ENCODE measurements around the gene CRB2. TPM values are rescaled to one million over a fixed set of nuclear protein-coding genes. Genes with fewer than 3 reads are reported as not detected.

CRB2 gene
- total RNA-seq, 4 donors from 2014 or later, result 0.06 to 0.13 TPM; not detected in 2

DNA sequence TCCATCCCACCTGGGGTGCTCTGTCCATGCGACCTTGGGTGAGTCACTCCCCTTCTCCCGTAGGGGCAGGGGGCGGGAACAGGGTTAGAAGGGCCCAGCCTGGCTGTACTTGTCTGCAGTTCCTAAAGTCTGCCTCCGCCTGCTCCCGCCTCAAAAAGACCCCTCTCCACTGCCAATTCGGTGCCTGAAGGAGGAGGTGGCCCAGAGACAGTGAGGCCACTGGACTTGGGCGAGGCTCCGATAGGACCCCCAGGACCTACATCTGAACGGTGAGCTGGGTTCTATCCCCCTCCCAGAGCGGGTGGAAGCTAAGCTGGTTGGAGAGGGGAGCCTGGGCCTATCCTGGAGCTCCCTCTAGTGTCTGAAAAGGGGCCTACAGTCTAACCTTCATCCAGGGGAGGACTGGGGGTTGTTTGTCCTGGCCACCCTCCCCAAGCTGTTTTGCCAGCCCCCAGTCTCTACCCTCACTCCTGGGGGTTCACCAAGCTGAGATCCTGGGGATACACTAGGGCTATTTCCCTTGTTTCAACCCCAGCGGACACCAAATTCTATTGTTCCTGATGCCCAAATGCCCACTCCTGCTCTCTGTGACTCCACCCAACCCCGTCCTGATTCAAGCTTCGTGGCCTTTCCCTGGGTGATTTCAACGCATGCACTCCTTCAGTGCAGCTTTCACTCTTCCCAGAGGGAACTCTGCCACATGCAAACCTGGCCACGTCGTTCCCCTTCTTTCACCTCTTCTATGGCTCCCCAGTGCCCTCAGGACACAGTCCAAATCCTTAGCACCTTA, 6.1 kb upstream of the CRB2 start:
- TF ChIP-seq POLR2A (IDR thresholded peaks at IDR 0.05; ENCODE audit: low read depth) (no peak), EP300 (IDR thresholded peaks at IDR 0.05) (no peak), POLR2AphosphoS5 (IDR thresholded peaks at IDR 0.05) (no peak)
- TF ChIP-seq, protein P1, sequence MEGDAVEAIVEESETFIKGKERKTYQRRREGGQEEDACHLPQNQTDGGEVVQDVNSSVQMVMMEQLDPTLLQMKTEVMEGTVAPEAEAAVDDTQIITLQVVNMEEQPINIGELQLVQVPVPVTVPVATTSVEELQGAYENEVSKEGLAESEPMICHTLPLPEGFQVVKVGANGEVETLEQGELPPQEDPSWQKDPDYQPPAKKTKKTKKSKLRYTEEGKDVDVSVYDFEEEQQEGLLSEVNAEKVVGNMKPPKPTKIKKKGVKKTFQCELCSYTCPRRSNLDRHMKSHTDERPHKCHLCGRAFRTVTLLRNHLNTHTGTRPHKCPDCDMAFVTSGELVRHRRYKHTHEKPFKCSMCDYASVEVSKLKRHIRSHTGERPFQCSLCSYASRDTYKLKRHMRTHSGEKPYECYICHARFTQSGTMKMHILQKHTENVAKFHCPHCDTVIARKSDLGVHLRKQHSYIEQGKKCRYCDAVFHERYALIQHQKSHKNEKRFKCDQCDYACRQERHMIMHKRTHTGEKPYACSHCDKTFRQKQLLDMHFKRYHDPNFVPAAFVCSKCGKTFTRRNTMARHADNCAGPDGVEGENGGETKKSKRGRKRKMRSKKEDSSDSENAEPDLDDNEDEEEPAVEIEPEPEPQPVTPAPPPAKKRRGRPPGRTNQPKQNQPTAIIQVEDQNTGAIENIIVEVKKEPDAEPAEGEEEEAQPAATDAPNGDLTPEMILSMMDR (IDR thresholded peaks at IDR 0.05), result peak; percentile 85 to 99 (median 91)

DNA sequence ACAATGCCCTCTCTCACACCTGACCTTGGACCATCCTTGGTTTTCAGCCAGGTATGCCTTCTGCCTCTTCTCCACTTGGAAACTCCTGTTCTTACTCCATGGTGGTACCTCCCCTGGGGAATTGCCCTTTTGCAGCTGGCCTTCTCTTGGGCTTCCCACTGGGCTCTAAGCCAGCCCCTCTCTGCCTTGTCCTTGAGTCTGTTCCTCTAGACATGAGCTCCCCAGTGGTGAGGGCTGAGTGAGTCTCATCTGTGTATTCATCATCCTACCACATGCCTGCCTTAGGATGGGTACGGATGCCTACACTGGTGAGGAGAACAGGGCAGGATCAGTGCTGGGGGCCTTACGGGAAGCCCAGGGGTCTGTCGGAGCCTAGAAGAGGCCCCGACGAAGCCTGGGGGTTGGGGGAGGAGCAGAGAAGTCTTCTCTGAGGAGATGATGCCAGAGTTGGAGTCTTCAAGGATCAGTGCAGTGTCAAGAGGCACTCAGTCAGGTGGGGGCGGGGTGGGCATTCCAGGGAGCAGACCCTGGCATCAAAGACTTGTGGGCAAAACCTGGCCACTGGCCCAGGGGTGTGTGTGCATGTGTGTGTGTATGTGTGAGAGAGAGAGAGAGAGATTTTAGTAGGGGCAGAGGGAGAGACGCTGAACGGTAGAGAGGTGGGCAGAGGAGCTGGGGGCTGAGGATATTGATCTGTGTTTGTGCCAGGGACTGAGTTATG, 5.2 kb upstream of the CRB2 start:
- 79% methylated on average over 8 of the region's 8 CpGs for WGBS
- Histone ChIP-seq H3K4me3 (no peak overlapping the region), H3K36me3 (no peaks in the 10 kb centered on the region), H3K27ac (replicated peaks in 1 of 4) (no peak overlapping the region), H3K27me3 (peaks cover 0 to 38% (median 0%) of the 10 kb centered on the region in 4 donors), H3K4me1 (peaks cover 6 to 20% (median 18%) of the 10 kb centered on the region in 4 donors), H3K9me3 (no peaks in the 10 kb centered on the region)
- TF ChIP-seq POLR2AphosphoS5 (IDR thresholded peaks at IDR 0.05) (no peak), EP300 (IDR thresholded peaks at IDR 0.05) (no peak), POLR2A (IDR thresholded peaks at IDR 0.05; ENCODE audit: low read depth) (no peak)
- no peak for DNase-seq (ENCODE audit: extremely low spot score)
- intact Hi-C loops (cut with DNase I), result no loop called here

More for the DNA sequence above, 6.1 kb upstream of the CRB2 start:
- Histone ChIP-seq H3K9me3 (no peaks in the 10 kb centered on the region), H3K4me1 (peaks cover 6 to 27% (median 24%) of the 10 kb centered on the region in 4 donors), H3K36me3 (no peaks in the 10 kb centered on the region), H3K27ac (replicated peaks in 1 of 4) (no peak overlapping the region), H3K27me3 (peaks cover 0 to 31% (median 0%) of the 10 kb centered on the region in 4 donors), H3K4me3 (no peak overlapping the region)
- intact Hi-C loops (cut with DNase I), result loop anchor here (5.0 to 10.0 kb wide), 3 partner anchors 83 to 345 kb away; partner anchors contain the start of gene STRBP
- no peak for DNase-seq (ENCODE audit: extremely low spot score)
- WGBS, result 25% methylated on average over 13 of the region's 16 CpGs

DNA sequence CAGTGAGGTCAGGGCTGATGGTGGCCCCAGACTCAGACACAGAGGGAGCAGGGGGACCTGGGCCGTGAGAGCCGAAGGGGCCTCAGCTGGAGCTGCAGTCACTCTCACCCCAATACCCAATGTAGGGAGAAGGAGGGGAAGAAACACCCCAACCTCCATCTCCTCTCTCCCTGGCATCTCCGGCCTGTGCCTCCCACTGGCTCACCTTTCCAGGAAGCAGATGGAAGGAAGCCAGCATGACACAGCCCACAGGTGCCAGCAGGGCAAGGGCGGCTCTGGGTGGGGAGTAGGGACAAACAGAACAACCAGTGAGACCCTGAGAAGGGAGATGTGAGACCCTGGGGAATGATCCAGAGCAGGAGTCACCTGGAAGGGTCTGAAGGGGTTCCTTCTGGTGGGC, 3.0 kb upstream of the CRB2 start:
- Histone ChIP-seq H3K27me3 (peaks cover 0 to 46% (median 0%) of the 10 kb centered on the region in 4 donors), H3K36me3 (no peaks in the 10 kb centered on the region), H3K9me3 (no peaks in the 10 kb centered on the region), H3K4me1 (peaks cover 6 to 14% (median 13%) of the 10 kb centered on the region in 4 donors), H3K4me3 (no peak overlapping the region), H3K27ac (replicated peaks in 1 of 4) (no peak overlapping the region)
- intact Hi-C loops (cut with DNase I), result no loop called here
- 78% methylated on average over 4 of the region's 4 CpGs for WGBS
- no peak for TF ChIP-seq POLR2A (IDR thresholded peaks at IDR 0.05; ENCODE audit: low read depth)
- TF ChIP-seq EP300 (IDR thresholded peaks at IDR 0.05), result no peak
- TF ChIP-seq, protein P1 (IDR thresholded peaks at IDR 0.05), result no peak
- no peak for DNase-seq (ENCODE audit: extremely low spot score)

DNA sequence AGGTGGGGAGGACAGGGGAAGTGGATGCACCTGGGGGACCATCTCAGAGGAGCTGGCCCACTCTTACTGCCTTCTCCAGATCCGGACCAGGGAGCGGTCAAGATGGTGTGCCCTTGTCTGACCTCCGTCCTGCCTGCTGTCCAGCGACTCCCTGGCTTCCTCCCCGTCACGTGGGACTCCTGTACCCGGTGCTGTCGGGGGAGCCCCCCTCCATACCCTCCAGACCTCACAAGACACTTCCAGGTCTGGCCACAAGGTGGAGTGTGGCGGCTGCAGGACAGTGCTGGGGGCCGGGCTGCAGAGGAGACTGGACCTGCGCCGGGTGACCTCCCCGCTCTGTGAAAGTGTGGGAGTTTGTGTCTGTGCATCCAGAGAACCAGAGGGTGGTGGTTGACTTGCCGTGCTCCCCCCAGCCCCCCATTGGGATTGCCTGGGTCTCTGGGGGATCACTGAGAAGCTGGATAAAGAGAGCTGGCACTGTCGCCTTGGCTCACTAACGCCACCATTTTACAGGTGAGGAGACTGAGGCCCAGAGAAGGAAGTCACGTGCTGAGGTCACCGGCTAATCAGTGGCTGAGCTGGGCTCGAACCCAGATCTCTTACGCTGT, 1.9 kb upstream of the CRB2 start:
- no peak overlapping the region for H3K4me3 ChIP-seq
- peaks cover 0 to 41% (median 0%) of the 10 kb centered on the region in 4 donors for H3K27me3 ChIP-seq
- 27% methylated on average over 18 of the region's 20 CpGs for WGBS
- intact Hi-C loops (cut with DNase I), result no loop called here
- H3K4me1 ChIP-seq, result peaks cover 6 to 14% (median 13%) of the 10 kb centered on the region in 4 donors
- H3K27ac ChIP-seq (replicated peaks in 1 of 4), result no peak overlapping the region
- no peaks in the 10 kb centered on the region for H3K9me3 ChIP-seq
- TF ChIP-seq, protein P1 (IDR thresholded peaks at IDR 0.05), result peak; percentile 62 to 88 (median 71)
- TF ChIP-seq POLR2A (IDR thresholded peaks at IDR 0.05; ENCODE audit: low read depth), result no peak
- H3K36me3 ChIP-seq, result no peaks in the 10 kb centered on the region
- DNase-seq (ENCODE audit: extremely low spot score), result no peak
